ENCODE measurements around the gene MAU2.

GRCh38 chr19:19343762-19344161, 23.1 kb downstream of the MAU2 start:
- TF ChIP-seq POLR2A (IDR thresholded peaks at IDR 0.05) (no peak), CTCF (IDR thresholded peaks at IDR 0.05) (no peak)

All from Peyer's patch (tissue), 4 donors.